Nephron progenitor cell (in vitro differentiated cells): ENCODE results near the gene HSPA4.

Experiments
- DNase-seq: peaks from one replicate; pipeline ENCODE4 v3.0.0; 2021
- H3K27ac Mint-ChIP-seq: 2 replicates; pipeline ENCODE4 v1.8.0; 2021; ENCODE audit warnings: mild to moderate bottlenecking, moderate library complexity, mixed read lengths
- H3K27me3 Mint-ChIP-seq: 2 replicates; pipeline ENCODE4 v1.8.0; 2021; ENCODE audit warnings: mild to moderate bottlenecking, low read depth, mixed read lengths; ENCODE audit not compliant: poor library complexity
- H3K36me3 Mint-ChIP-seq: 2 replicates; pipeline ENCODE4 v1.8.0; 2021; ENCODE audit warnings: low read depth, mixed read lengths
- H3K4me1 Mint-ChIP-seq: 2 replicates; pipeline ENCODE4 v1.8.0; 2021; ENCODE audit warnings: mixed read lengths
- H3K4me3 Mint-ChIP-seq: 2 replicates; pipeline ENCODE4 v1.8.0; 2021; ENCODE audit warnings: mild to moderate bottlenecking, moderate library complexity, mixed read lengths
- H3K9me3 Mint-ChIP-seq: 2 replicates; pipeline ENCODE4 v1.8.0; 2021; ENCODE audit warnings: mild to moderate bottlenecking, moderate library complexity, mixed read lengths
- TF ChIP-seq, protein P1 (sequence below): fragments of 200-600 bp; sonication (generic); IDR thresholded peaks from 2 replicates; pipeline ENCODE4 v1.5.0; 2021; ENCODE audit warnings: antibody characterized with exemption

HSPA4 gene

DNA sequence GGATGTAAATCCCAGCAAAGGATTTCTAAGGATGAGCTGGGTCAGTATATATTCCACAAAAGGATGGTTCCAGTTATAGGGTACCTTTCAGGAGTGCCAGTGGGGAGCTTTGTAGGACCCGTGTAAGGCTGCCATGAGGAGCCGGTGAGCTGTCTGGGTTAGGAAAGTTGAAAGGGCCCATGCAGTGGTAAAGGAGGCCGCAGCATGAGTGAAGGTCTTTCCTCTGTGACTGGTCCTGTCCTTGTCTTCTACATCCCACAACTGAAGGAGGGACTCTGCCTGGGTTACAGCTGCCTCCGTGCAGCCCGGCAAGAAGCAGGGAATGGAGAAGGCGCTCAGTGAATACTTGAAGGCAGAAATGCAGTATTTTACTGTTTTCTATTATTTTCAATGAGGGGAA lies 58.9 kb downstream of the HSPA4 start:
- H3K4me3 Mint-ChIP-seq: no peak overlapping the region
- no peak overlapping the region for H3K27ac Mint-ChIP-seq
- DNase-seq: no peak
- H3K36me3 Mint-ChIP-seq: peaks cover 24% of the 10 kb centered on the region
- peaks cover 12% of the 10 kb centered on the region for H3K4me1 Mint-ChIP-seq
- TF ChIP-seq, protein P1, sequence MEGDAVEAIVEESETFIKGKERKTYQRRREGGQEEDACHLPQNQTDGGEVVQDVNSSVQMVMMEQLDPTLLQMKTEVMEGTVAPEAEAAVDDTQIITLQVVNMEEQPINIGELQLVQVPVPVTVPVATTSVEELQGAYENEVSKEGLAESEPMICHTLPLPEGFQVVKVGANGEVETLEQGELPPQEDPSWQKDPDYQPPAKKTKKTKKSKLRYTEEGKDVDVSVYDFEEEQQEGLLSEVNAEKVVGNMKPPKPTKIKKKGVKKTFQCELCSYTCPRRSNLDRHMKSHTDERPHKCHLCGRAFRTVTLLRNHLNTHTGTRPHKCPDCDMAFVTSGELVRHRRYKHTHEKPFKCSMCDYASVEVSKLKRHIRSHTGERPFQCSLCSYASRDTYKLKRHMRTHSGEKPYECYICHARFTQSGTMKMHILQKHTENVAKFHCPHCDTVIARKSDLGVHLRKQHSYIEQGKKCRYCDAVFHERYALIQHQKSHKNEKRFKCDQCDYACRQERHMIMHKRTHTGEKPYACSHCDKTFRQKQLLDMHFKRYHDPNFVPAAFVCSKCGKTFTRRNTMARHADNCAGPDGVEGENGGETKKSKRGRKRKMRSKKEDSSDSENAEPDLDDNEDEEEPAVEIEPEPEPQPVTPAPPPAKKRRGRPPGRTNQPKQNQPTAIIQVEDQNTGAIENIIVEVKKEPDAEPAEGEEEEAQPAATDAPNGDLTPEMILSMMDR: no peak
- peaks cover 19% of the 10 kb centered on the region for H3K9me3 Mint-ChIP-seq
- peaks cover 11% of the 10 kb centered on the region for H3K27me3 Mint-ChIP-seq

DNA sequence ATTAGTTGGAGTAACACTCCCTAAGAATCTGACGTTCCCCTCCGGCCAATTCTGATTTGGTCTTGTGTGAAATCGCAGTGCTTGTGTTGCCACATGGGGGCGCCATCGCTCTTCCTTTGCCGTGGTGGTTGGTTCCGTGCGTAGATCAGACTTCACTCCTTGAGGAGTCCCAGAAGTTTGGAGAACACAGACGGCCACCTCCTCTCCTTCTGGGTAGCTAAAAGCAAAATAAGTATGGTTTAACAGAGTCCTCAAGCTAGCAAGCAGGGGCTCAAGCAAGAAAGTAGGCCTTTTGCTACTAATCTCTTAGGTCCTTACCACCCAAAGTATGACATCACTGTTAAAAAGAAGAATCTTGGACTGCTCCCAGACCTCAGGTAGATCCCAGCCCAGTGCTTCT lies 59.5 kb downstream of the HSPA4 start:
- Mint-ChIP-seq H3K9me3 (peaks cover 19% of the 10 kb centered on the region), H3K4me1 (peaks cover 11% of the 10 kb centered on the region), H3K36me3 (peaks cover 19% of the 10 kb centered on the region), H3K27ac (no peak overlapping the region), H3K4me3 (no peak overlapping the region), H3K27me3 (peaks cover 14% of the 10 kb centered on the region)
- peak; percentile 88 for DNase-seq
- TF ChIP-seq, protein P1: peak; percentile 87

DNA sequence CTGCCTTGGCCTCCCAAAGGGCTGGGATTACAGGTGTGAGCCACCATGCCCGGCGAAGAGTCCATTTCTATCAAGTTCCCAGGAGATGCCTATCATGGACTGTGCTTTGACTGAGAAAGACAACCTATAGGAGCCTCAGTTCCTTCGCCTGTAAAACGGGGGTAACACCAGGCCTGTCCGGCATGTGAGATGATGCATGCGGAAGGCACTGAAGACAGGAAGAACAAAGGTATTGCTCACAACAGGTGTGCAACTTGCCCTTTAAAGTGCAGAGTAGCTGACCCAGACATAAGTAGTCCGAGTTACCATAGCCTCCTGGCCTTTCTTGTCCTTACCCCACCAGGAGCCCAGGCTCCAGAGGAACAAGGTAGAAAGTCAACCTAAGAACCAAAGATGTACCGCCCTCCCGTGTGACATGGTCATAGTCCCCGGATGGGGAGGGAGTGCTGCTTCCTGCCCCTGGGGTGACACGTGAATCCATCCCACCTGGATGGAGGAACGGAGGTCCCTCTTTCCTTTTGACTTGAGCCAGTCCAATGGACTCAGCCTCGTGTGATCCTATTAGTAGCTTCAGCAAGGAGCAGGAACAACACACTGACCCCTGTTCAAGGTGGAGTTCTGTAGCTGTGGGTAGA lies 60.3 kb downstream of the HSPA4 start:
- Mint-ChIP-seq H3K9me3 (peaks cover 13% of the 10 kb centered on the region), H3K4me3 (no peak overlapping the region), H3K27me3 (peaks cover 14% of the 10 kb centered on the region), H3K27ac (no peak overlapping the region), H3K36me3 (peaks cover 11% of the 10 kb centered on the region), H3K4me1 (peaks cover 11% of the 10 kb centered on the region)
- TF ChIP-seq, protein P1: no peak
- DNase-seq: no peak

DNA sequence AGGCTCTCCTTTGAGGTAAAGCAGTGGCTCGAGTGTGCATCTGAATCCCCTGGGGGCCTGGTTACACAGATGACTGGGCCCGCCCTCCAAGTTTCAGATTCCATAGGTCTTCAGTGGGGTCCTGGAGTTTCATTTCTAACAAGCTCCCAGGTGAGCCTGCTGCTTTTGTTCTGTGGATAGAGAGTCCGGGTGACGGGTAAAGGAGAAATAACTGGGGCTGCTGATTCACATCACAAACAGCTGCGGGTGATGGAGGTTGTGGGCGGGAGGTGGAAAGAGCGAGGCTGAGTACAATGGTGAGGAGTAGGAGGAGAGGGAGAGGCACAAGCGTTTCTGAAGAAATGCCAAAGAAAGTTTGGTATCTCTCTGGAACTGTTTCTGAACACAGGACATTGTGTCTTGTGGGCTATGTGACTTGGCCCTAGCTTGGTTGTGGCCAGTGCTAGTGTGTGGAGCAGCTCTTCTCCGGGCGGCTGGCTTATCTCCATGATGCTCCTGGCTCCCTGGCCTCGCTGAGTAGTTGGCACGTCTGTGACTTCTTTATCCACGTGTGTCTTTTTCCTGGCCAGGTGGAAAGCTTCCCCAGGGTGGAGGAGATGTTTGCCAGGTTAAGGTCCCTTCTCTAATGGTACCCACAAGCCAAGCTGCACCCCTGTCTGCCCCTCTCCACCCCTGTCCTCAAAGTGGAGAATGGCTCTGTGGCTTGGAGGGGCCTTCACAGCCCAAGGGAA lies 61.7 kb downstream of the HSPA4 start:
- TF ChIP-seq, protein P1: no peak
- Mint-ChIP-seq H3K4me1 (peaks cover 11% of the 10 kb centered on the region), H3K27ac (no peak overlapping the region), H3K4me3 (no peak overlapping the region), H3K27me3 (peaks cover 14% of the 10 kb centered on the region), H3K36me3 (peaks cover 1% of the 10 kb centered on the region), H3K9me3 (peaks cover 1% of the 10 kb centered on the region)
- DNase-seq: no peak

DNA sequence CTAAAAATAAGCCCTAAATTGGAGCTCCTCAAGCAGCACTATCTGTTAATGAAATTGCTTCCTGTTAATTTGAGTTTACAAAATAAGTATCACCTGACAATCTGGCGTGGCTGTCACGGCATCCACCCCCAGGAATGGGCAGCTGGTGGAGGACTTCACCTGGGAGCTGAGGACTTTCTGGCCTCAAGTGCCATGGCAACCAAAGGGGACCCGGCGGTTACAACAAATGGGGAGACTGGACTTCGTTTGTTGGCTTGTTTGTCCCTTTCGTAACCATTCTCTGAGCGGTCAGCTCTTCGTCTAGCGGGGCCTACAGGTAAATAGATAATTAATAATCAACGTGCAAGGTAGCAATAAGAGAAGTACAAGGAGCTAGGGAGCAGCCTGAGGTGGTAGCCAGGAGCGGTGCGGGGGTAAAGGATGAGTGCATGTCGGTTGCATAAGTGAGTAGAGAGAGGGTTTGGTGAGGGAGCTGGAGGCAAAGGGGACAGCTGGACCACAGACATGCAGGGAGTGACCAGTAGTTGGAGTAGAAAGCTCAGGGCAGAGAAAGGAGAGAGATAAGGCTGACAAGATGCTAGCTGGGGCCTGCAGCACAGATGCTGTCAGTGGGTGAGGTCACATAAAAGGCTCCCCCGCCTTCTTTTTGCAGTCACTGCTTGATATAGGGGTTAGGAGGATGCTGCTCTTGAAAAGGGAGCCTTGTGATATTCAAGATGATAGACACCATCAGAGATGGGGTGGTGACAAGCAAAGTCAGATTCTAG lies 62.5 kb downstream of the HSPA4 start:
- H3K27ac Mint-ChIP-seq: no peak overlapping the region
- TF ChIP-seq, protein P1: no peak
- no peaks in the 10 kb centered on the region for H3K9me3 Mint-ChIP-seq
- H3K27me3 Mint-ChIP-seq: peaks cover 14% of the 10 kb centered on the region
- H3K4me1 Mint-ChIP-seq: peaks cover 11% of the 10 kb centered on the region
- H3K36me3 Mint-ChIP-seq: no peaks in the 10 kb centered on the region
- H3K4me3 Mint-ChIP-seq: no peak overlapping the region
- DNase-seq: no peak
